GM23338 (cell line): ENCODE measurements around the gene USP32. TPM values are rescaled to one million over a fixed set of nuclear protein-coding genes. Genes with fewer than 3 reads are reported as not detected.
"Not testable (repeated sequence)": the region's sequence is repeated elsewhere in the genome, so short reads cannot be mapped to it uniquely, and the experiment has no call there.

ENCODE experiments used
- ATAC-seq: fragments of 200-7000 bp; cut with Tn5 transposase; 3 replicates; pipeline ENCODE4 v1.9.1; 2020
- DNase-seq: peaks from one replicate; pipeline ENCODE4 v3.0.0-alpha.2; 2015; ENCODE audit warnings: low spot score
- H2AFZ ChIP-seq: fragments of 200-600 bp; sonication (generic); 2 replicates; pipeline ENCODE4 v1.8.0; 2016; ENCODE audit warnings: antibody characterized with exemption, mild to moderate bottlenecking, moderate library complexity
- H3F3A ChIP-seq: fragments of 200-600 bp; sonication (generic); replicated peaks from 2 replicates; pipeline ENCODE4 v1.8.0; 2017; ENCODE audit warnings: antibody characterized with exemption, mixed run types, low read depth
- H3K27ac ChIP-seq: fragments of 200-600 bp; sonication (generic); 2 replicates; pipeline ENCODE4 v1.6.1; 2016; ENCODE audit warnings: low read depth
- H3K27me3 ChIP-seq: fragments of 200-600 bp; sonication (generic); 2 replicates; pipeline ENCODE4 v1.8.0; 2016; ENCODE audit warnings: mild to moderate bottlenecking, mixed run types, moderate library complexity; ENCODE audit not compliant: insufficient read depth
- H3K36me3 ChIP-seq: fragments of 200-600 bp; sonication (generic); 2 replicates; pipeline ENCODE4 v1.8.0; 2016; ENCODE audit warnings: mild to moderate bottlenecking; ENCODE audit not compliant: insufficient read depth
- H3K4me1 ChIP-seq: fragments of 200-600 bp; sonication (generic); 2 replicates; pipeline ENCODE4 v1.8.0; 2016; ENCODE audit warnings: mild to moderate bottlenecking, moderate library complexity; ENCODE audit not compliant: insufficient read depth
- H3K4me2 ChIP-seq: fragments of 200-600 bp; sonication (generic); 2 replicates; pipeline ENCODE4 v1.7.1; 2017; ENCODE audit warnings: mixed run types
- H3K4me3 ChIP-seq: fragments of 200-600 bp; sonication (generic); 2 replicates; pipeline ENCODE4 v1.6.1; 2016; ENCODE audit warnings: mixed run types
- H3K79me2 ChIP-seq: fragments of 200-600 bp; sonication (generic); replicated peaks from 2 replicates; pipeline ENCODE4 v1.8.0; 2017; ENCODE audit warnings: mild to moderate bottlenecking; ENCODE audit not compliant: insufficient read depth
- H3K9me2 ChIP-seq: fragments of 200-600 bp; sonication (generic); 2 replicates; pipeline ENCODE4 v1.8.0; 2017; ENCODE audit not compliant: insufficient read depth
- H4K20me1 ChIP-seq: fragments of 200-600 bp; sonication (generic); replicated peaks from 2 replicates; pipeline ENCODE4 v1.8.0; 2017; ENCODE audit warnings: mild to moderate bottlenecking; ENCODE audit not compliant: insufficient read depth
- H3K27ac Mint-ChIP-seq: 2 replicates; pipeline ENCODE4 v1.8.0; 2020; ENCODE audit warnings: inconsistent platforms, mild to moderate bottlenecking, moderate library complexity, mixed read lengths
- H3K27me3 Mint-ChIP-seq: 3 replicates; pipeline ENCODE4 v1.8.0; 2022; ENCODE audit warnings: low read depth, mild to moderate bottlenecking, moderate library complexity, mixed read lengths, inconsistent platforms; ENCODE audit not compliant: insufficient read depth, poor library complexity
- H3K36me3 Mint-ChIP-seq: 3 replicates; pipeline ENCODE4 v1.8.0; 2021; ENCODE audit warnings: low read depth, mild to moderate bottlenecking, inconsistent platforms, moderate library complexity, mixed read lengths
- H3K4me1 Mint-ChIP-seq: 3 replicates; pipeline ENCODE4 v1.8.0; 2020; ENCODE audit warnings: mild to moderate bottlenecking, inconsistent platforms, mixed read lengths
- H3K4me3 Mint-ChIP-seq: 3 replicates; pipeline ENCODE4 v1.8.0; 2021; ENCODE audit warnings: moderate library complexity, mild to moderate bottlenecking, inconsistent platforms, mixed read lengths
- H3K9me3 Mint-ChIP-seq: 3 replicates; pipeline ENCODE4 v1.8.0; 2020; ENCODE audit warnings: moderate library complexity, mild to moderate bottlenecking, inconsistent platforms, mixed read lengths
- CREB1 ChIP-seq: fragments of 250-450 bp; sonication (Bioruptor Pico); IDR thresholded peaks from 2 replicates; pipeline ENCODE4 v1.5.0; 2020; ENCODE audit warnings: low read depth, mild to moderate bottlenecking, moderate library complexity
- CTCF ChIP-seq, 2 experiments: fragments of 200-600 bp in 1 of 2; sonication (generic) in 1 of 2; conservative IDR thresholded peaks; 2 replicates each; pipeline versions ENCODE4 v1.5.1 to v1.6.1; 2016 to 2017; ENCODE audit warnings: antibody characterized with exemption in 2 of 2, low read depth in 2 of 2, mild to moderate bottlenecking in 2 of 2, moderate library complexity in 1 of 2
- EZH2 ChIP-seq: fragments of 200-600 bp; sonication (generic); IDR thresholded peaks from one replicate; pipeline ENCODE4 v1.8.0; 2017; ENCODE audit warnings: antibody characterized with exemption, mild to moderate bottlenecking, low read depth; ENCODE audit not compliant: unreplicated experiment
- EZH2phosphoT487 ChIP-seq: fragments of 200-600 bp; sonication (generic); IDR thresholded peaks from one replicate; pipeline ENCODE4 v1.8.1; 2018; ENCODE audit warnings: antibody characterized with exemption; ENCODE audit not compliant: unreplicated experiment
- JUNB ChIP-seq: IDR thresholded peaks from one replicate; pipeline ENCODE4 v1.6.1; 2016; ENCODE audit warnings: antibody characterized with exemption; ENCODE audit not compliant: unreplicated experiment
- NANOG ChIP-seq: IDR thresholded peaks from 2 replicates; pipeline ENCODE4 v1.6.1; 2016; ENCODE audit warnings: antibody characterized with exemption, borderline replicate concordance
- POLR2AphosphoS5 ChIP-seq: IDR thresholded peaks from 2 replicates; pipeline ENCODE4 v1.6.1; 2016; ENCODE audit warnings: antibody characterized with exemption, low read depth
- STAT1 ChIP-seq: IDR thresholded peaks from one replicate; pipeline ENCODE4 v1.6.1; 2016; ENCODE audit warnings: antibody characterized with exemption; ENCODE audit not compliant: unreplicated experiment
- ZNF114 ChIP-seq: fragments of 250-450 bp; sonication (Bioruptor Pico); IDR thresholded peaks from 2 replicates; pipeline ENCODE4 v1.5.0; 2020; ENCODE audit warnings: mild to moderate bottlenecking, moderate library complexity
- ZNF331 ChIP-seq: fragments of 250-450 bp; sonication (Bioruptor Pico); IDR thresholded peaks from 2 replicates; pipeline ENCODE4 v1.5.0; 2020; ENCODE audit warnings: low read depth, mild to moderate bottlenecking, moderate library complexity
- ZNF462 ChIP-seq: fragments of 250-450 bp; sonication (Bioruptor Pico); IDR thresholded peaks from 2 replicates; pipeline ENCODE4 v1.5.0; 2020; ENCODE audit warnings: mild to moderate bottlenecking, moderate library complexity
- polyA plus RNA-seq: library from polyadenylated mRNA; unstranded; fragments of >200 nt; fragmentation: Nextera tagmentation; extraction: Ambion mirVana; gene quantifications from 2 replicates; pipeline ENCODE4 v1.2.1, GENCODE V29; 2016
- total RNA-seq: library from RNA; depleted of rRNA; stranded (reverse); fragments of >200 nt; shearing (Covaris generic); gene quantifications from 2 replicates; pipeline ENCODE4 v1.2.3, GENCODE V29; 2014

Gene USP32
- total and polyA plus RNA-seq, 2 experiments from 2014 or later = 43.6 to 129 TPM

- not testable (repeated sequence) for H3K4me1 Mint-ChIP-seq, H3K27me3 Mint-ChIP-seq, H3K36me3 ChIP-seq, DNase-seq, H3K4me3 ChIP-seq, H3K27ac Mint-ChIP-seq, H3K79me2 ChIP-seq, H3K27me3 ChIP-seq, H3K4me2 ChIP-seq, H3K4me1 ChIP-seq, H3F3A ChIP-seq, H3K27ac ChIP-seq, H3K4me3 Mint-ChIP-seq, H2AFZ ChIP-seq, H4K20me1 ChIP-seq, ATAC-seq, H3K9me2 ChIP-seq
- peaks cover 21% of the 10 kb centered on the region for H3K9me3 Mint-ChIP-seq
- peaks cover 21% of the 10 kb centered on the region for H3K36me3 Mint-ChIP-seq
Observed at GRCh38 chr17:60430561-60430960, 38.6 kb upstream of the USP32 start.

GRCh38 chr17:60428491-60428890, 36.6 kb upstream of the USP32 start:
- not testable (repeated sequence) for H3K27ac ChIP-seq, H3F3A ChIP-seq, H3K4me1 Mint-ChIP-seq, H3K4me1 ChIP-seq, DNase-seq, H2AFZ ChIP-seq, H4K20me1 ChIP-seq, H3K27ac Mint-ChIP-seq, H3K27me3 Mint-ChIP-seq, H3K9me2 ChIP-seq, H3K36me3 ChIP-seq, H3K4me3 Mint-ChIP-seq, H3K27me3 ChIP-seq, ATAC-seq, H3K79me2 ChIP-seq, H3K4me3 ChIP-seq, H3K4me2 ChIP-seq
- Mint-ChIP-seq H3K36me3 (peaks cover 13% of the 10 kb centered on the region), H3K9me3 (peaks cover 14% of the 10 kb centered on the region)

- Histone ChIP-seq H3K4me1 (peaks cover 9% of the 10 kb centered on the region), H3K36me3 (no peaks in the 10 kb centered on the region; the same call in 1 of the 2 replicates), H3F3A (peaks cover 6% of the 10 kb centered on the region; the same call in 1 of the 2 replicates), H3K27ac (no peak overlapping the region), H3K27me3 (peaks cover 15% of the 10 kb centered on the region), H3K4me3 (no peak overlapping the region), H4K20me1 (no peaks in the 10 kb centered on the region), H2AFZ (no peak overlapping the region), H3K4me2 (no peak overlapping the region), H3K79me2 (no peaks in the 10 kb centered on the region), H3K9me2 (no peaks in the 10 kb centered on the region)
- peaks cover 12% of the 10 kb centered on the region; the same call in 2 of the 3 replicates for H3K4me1 Mint-ChIP-seq
- no peak overlapping the region for H3K27ac Mint-ChIP-seq
- no peaks in the 10 kb centered on the region for H3K36me3 Mint-ChIP-seq
- DNase-seq (no peak), ATAC-seq (no peak)
- no peak overlapping the region for H3K4me3 Mint-ChIP-seq
- no peaks in the 10 kb centered on the region for H3K9me3 Mint-ChIP-seq
- peaks cover 5% of the 10 kb centered on the region for H3K27me3 Mint-ChIP-seq
- no peak for TF ChIP-seq CREB1
- TF ChIP-seq ZNF331 (CRISPR knock-in tag) = no peak
- no peak for TF ChIP-seq EZH2
- TF ChIP-seq POLR2AphosphoS5 = no peak
- no peak for TF ChIP-seq EZH2phosphoT487
- TF ChIP-seq STAT1 = no peak
- TF ChIP-seq CTCF (conservative IDR thresholded peaks at IDR 0.05; ENCODE audit: low read depth in 2 of 2) = no peak
- no peak for TF ChIP-seq ZNF114
- TF ChIP-seq ZNF462 (CRISPR knock-in tag) = no peak
- no peak for TF ChIP-seq NANOG
- TF ChIP-seq JUNB = no peak
Observed at GRCh38 chr17:60426596-60426995, 34.7 kb upstream of the USP32 start.
